Upper lobe of left lung (tissue), 6 donors: ENCODE measurements around the gene TPM2. TPM values are rescaled to one million over a fixed set of nuclear protein-coding genes. Genes with fewer than 3 reads are reported as not detected.

ENCODE experiments used
- ATAC-seq, 2 donors: fragments of 200-7000 bp; cut with Tn5 transposase; one replicate each; pipeline ENCODE4 v1.9.1; 2022; ENCODE audit warnings: mild to moderate bottlenecking in 2 of 2, moderate library complexity in 2 of 2; ENCODE audit not compliant: low FRiP score in 2 of 2
- DNase-seq, 2 donors: peaks; one replicate each; pipeline ENCODE4 v3.0.0-alpha.2; 2019 to 2020
- H3K27ac ChIP-seq, 4 donors: fragments of 200-600 bp; sonication (generic); one replicate each; pipeline ENCODE4 v1.5.1; 2016 to 2019
- H3K27me3 ChIP-seq, 4 donors: fragments of 200-600 bp; sonication (generic); one replicate each; pipeline ENCODE4 v1.5.1; 2017 to 2019
- H3K36me3 ChIP-seq, 4 donors: fragments of 200-600 bp; sonication (generic); one replicate each; pipeline ENCODE4 v1.5.1; 2016 to 2019
- H3K4me1 ChIP-seq, 4 donors: fragments of 200-600 bp; sonication (generic); one replicate each; pipeline ENCODE4 v1.5.1; 2018 to 2019
- H3K4me3 ChIP-seq, 4 donors: fragments of 200-600 bp; sonication (generic); one replicate each; pipeline ENCODE4 v1.5.1; 2017 to 2019; ENCODE audit warnings: mild to moderate bottlenecking in 2 of 4, moderate library complexity in 1 of 4
- H3K9me3 ChIP-seq, 4 donors: fragments of 200-600 bp; sonication (generic); one replicate each; pipeline ENCODE4 v1.5.1; 2018 to 2019
- CTCF ChIP-seq, 6 experiments: fragments of 450-650 bp in 4 of 6; fragments of 200-600 bp in 2 of 6; sonication (generic) in 2 of 6; IDR thresholded peaks; one replicate each; pipeline ENCODE4 v1.5.1; 2016 to 2019; ENCODE audit warnings: antibody characterized with exemption in 6 of 6
- EP300 ChIP-seq, 4 donors: sonication (generic); formaldehyde crosslinking; IDR thresholded peaks; one replicate each; pipeline ENCODE4 v1.5.1; 2017; ENCODE audit warnings: antibody characterized with exemption in 4 of 4, control low read depth in 2 of 4
- POLR2A ChIP-seq, 4 donors: fragments of 450-650 bp; IDR thresholded peaks; one replicate each; pipeline ENCODE4 v1.5.1; 2016 to 2017; ENCODE audit warnings: antibody characterized with exemption in 4 of 4, mild to moderate bottlenecking in 2 of 4
- POLR2AphosphoS5 ChIP-seq, 2 donors: sonication (generic); formaldehyde crosslinking; IDR thresholded peaks; one replicate each; pipeline ENCODE4 v1.5.1; 2017; ENCODE audit warnings: antibody characterized with exemption in 2 of 2
- WGBS, 2 donors: methylation state at CpG; one replicate each; pipeline ENCODE4 v1.1.5; 2017 to 2018; 5-methylcytosine and 5-hydroxymethylcytosine counted together
- total RNA-seq, 6 donors: library from RNA; depleted of rRNA in 4 of 6; stranded (reverse); fragments of >200 nt in 4 of 6; gene quantifications; one replicate each; pipeline versions ENCODE4 v1.1.0 to v1.2.1, GENCODE V29; 2016 to 2021
- donor health status: DM: no; HTN: no; CAD: no; lungs with moderate emphysema.
- donor health status: DM: no; HTN: yes; CAD: no; lungs with severe emphysema.

The TPM2 gene
- total RNA-seq, 6 donors from 2014 or later, result 89.3 to 265 (median 214) TPM

DNA sequence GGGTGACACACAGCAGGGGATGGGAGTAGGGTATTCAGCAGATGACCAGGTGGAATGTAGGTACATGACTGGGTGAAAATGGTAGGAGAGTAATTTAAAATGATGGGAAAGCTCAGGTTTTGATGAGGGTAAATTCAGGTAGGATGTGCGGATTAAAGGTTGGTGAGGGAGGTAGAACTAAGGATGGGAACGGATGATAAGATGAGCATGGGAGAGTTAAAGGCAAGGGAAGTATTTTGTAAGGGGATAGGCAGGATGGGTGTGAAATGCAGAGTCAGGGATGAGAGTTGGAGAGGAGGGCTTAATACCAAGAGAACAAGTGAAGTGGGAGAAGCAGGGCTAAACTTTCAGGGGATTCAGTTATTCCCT lies 40.7 kb upstream of the TPM2 start:
- ATAC-seq, result no peak
- no peak for DNase-seq
- H3K4me3 ChIP-seq, result peak overlapping the region; percentile 0 to 85 (median 64)
- no peaks in the 10 kb centered on the region for H3K9me3 ChIP-seq
- 67 to 76% methylated on average over 2 of the region's 2 CpGs for WGBS, 2 donors
- H3K27me3 ChIP-seq, result no peaks in the 10 kb centered on the region
- TF ChIP-seq POLR2AphosphoS5 (IDR thresholded peaks at IDR 0.05) (no peak), EP300 (IDR thresholded peaks at IDR 0.05) (no peak)
- peaks cover 6 to 23% (median 13%) of the 10 kb centered on the region in 4 donors for H3K36me3 ChIP-seq
- peak overlapping the region; percentile 94 to 99 (median 97) for H3K27ac ChIP-seq
- peaks cover 60 to 73% (median 62%) of the 10 kb centered on the region in 4 donors for H3K4me1 ChIP-seq

GRCh38 chr9:35729700-35730485 lies 40.2 kb upstream of the TPM2 start:
- TF ChIP-seq POLR2A (IDR thresholded peaks at IDR 0.05) (no peak), EP300 (IDR thresholded peaks at IDR 0.05) (no peak), POLR2AphosphoS5 (IDR thresholded peaks at IDR 0.05) (peak; percentile 7 to 25), CTCF (IDR thresholded peaks at IDR 0.05) (peak; percentile 31 to 53 (median 48))
- Histone ChIP-seq H3K36me3 (peaks cover under 1 to 23% (median 14%) of the 10 kb centered on the region in 4 donors), H3K4me1 (peaks cover 60 to 73% (median 62%) of the 10 kb centered on the region in 4 donors), H3K27me3 (no peaks in the 10 kb centered on the region), H3K9me3 (no peaks in the 10 kb centered on the region), H3K4me3 (peak overlapping the region; percentile 16 to 85 (median 64)), H3K27ac (peak overlapping the region; percentile 94 to 99 (median 97))
- peak in 1 of 2 donors; percentile 83 for DNase-seq
- peak in 1 of 2 donors; percentile 38 for ATAC-seq
- WGBS, 2 donors, result 14 to 18% methylated on average over 6 of the region's 6 CpGs

GRCh38 chr9:35729101-35729500 lies 39.4 kb upstream of the TPM2 start:
- ATAC-seq, result no peak
- peaks cover 57 to 68% (median 62%) of the 10 kb centered on the region in 4 donors for H3K4me1 ChIP-seq
- peak overlapping the region; percentile 94 to 99 (median 97) for H3K27ac ChIP-seq
- no peaks in the 10 kb centered on the region for H3K27me3 ChIP-seq
- no peak for DNase-seq
- TF ChIP-seq EP300 (IDR thresholded peaks at IDR 0.05) (no peak), CTCF (IDR thresholded peaks at IDR 0.05) (no peak), POLR2AphosphoS5 (IDR thresholded peaks at IDR 0.05) (no peak), POLR2A (IDR thresholded peaks at IDR 0.05) (no peak)
- no peaks in the 10 kb centered on the region for H3K9me3 ChIP-seq
- WGBS, 2 donors, result 45 to 55% methylated on average over 3 of the region's 3 CpGs
- H3K4me3 ChIP-seq, result peak overlapping the region; percentile 16 to 85 (median 64)
- H3K36me3 ChIP-seq, result peaks cover 8 to 23% (median 20%) of the 10 kb centered on the region in 4 donors

DNA sequence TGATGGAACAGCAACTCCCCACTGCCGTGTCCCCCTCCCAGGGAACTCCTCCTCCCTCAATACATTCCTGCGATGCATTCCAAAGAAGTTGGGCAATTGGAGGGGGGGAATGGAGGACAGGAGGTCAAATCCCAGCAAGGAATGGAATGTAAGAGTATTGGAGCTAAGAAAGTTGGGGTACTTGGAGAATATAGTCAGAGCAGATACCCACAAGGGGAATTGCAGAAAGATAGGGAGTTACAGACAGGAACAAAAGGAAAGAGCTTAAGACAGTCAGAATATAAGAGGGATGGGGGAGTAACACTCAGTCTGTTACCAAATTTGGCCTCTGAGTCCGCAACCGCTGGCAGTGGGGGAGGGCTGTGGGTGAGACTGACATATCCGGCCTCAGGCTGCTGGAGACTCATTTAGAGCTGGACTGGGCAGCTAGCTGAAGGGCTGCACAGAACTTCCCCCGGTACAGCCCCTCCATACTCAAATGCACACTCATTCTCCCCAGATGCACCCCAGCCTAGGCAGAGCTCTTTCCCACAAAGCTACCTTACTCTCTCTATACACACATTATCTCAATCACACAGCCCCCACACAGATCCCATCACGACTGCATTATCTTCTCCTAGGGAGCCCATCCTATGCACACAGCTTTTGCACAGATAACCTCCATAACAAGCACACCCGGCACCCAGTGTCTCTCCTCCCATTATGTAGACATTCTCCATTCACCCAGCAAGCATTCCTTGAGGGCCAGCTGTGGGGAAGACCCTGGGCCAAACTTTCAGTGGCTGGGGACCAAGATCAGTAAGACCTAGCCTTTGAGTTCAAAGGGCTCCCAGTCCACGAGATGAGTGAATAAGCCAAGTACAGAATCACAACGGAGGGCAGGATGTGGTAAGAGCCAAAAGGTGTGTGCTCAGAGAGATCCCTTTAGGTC lies 38.6 kb upstream of the TPM2 start:
- Histone ChIP-seq H3K27ac (peak overlapping the region; percentile 94 to 99 (median 97)), H3K27me3 (no peaks in the 10 kb centered on the region), H3K4me3 (peak overlapping the region in 3 of 4 donors; percentile 11 to 85 (median 63)), H3K36me3 (peaks cover 16 to 31% (median 28%) of the 10 kb centered on the region in 4 donors), H3K9me3 (no peaks in the 10 kb centered on the region), H3K4me1 (peaks cover 50 to 60% (median 56%) of the 10 kb centered on the region in 4 donors)
- DNase-seq, result peak in 1 of 2 donors; percentile 88
- TF ChIP-seq CTCF (IDR thresholded peaks at IDR 0.05), result no peak
- no peak for TF ChIP-seq EP300 (IDR thresholded peaks at IDR 0.05)
- peak in 3 of 4 donors; percentile 14 to 53 (median 25) for TF ChIP-seq POLR2A (IDR thresholded peaks at IDR 0.05)
- TF ChIP-seq POLR2AphosphoS5 (IDR thresholded peaks at IDR 0.05), result peak; percentile 43 to 76
- peak in 1 of 2 donors; percentile 6 for ATAC-seq
- 3 to 8% methylated on average over 10 of the region's 10 CpGs for WGBS, 2 donors

- Histone ChIP-seq H3K9me3 (no peaks in the 10 kb centered on the region), H3K27me3 (no peaks in the 10 kb centered on the region), H3K4me1 (peaks cover 46 to 56% (median 50%) of the 10 kb centered on the region in 4 donors), H3K36me3 (peaks cover 21 to 38% (median 33%) of the 10 kb centered on the region in 4 donors), H3K4me3 (peak overlapping the region in 3 of 4 donors; percentile 11 to 85 (median 63)), H3K27ac (peak overlapping the region; percentile 94 to 99 (median 97))
- DNase-seq (no peak), ATAC-seq (no peak)
- no peak for TF ChIP-seq POLR2AphosphoS5 (IDR thresholded peaks at IDR 0.05)
- TF ChIP-seq POLR2A (IDR thresholded peaks at IDR 0.05), result no peak
- TF ChIP-seq EP300 (IDR thresholded peaks at IDR 0.05), result no peak
- TF ChIP-seq CTCF (IDR thresholded peaks at IDR 0.05), result no peak
- WGBS, 2 donors, result 19 to 21% methylated on average over 5 of the region's 5 CpGs
These were observed 37.9 kb upstream of the TPM2 start for GRCh38 chr9:35727676-35728040.
